ENCODE measurements around the gene ABTB2.
A peak's percentile ranks its signal among the peaks of the same experiment; 100 is the strongest.

Gene ABTB2

GRCh38 chr11:34207487-34208180 lies 150.2 kb downstream of the ABTB2 start:
- DNase-seq, result no peak

- DNase-seq, result no peak
Observed at GRCh38 chr11:34206407-34207300, 151.2 kb downstream of the ABTB2 start.

GRCh38 chr11:34205326-34206035 lies 152.3 kb downstream of the ABTB2 start:
- DNase-seq, result no peak

GRCh38 chr11:34204396-34205279 lies 153.2 kb downstream of the ABTB2 start:
- DNase-seq, result no peak

GRCh38 chr11:34203377-34203871 lies 154.4 kb downstream of the ABTB2 start:
- no peak for DNase-seq

GRCh38 chr11:34201129-34201528 lies 156.7 kb downstream of the ABTB2 start:
- DNase-seq, result no peak

GRCh38 chr11:34199525-34199924 lies 158.3 kb downstream of the ABTB2 start:
- no peak for DNase-seq

GRCh38 chr11:34198523-34198922 lies 159.3 kb downstream of the ABTB2 start:
- no peak for DNase-seq

- DNase-seq, result no peak
Observed at GRCh38 chr11:34197256-34197655, 160.6 kb downstream of the ABTB2 start.

GRCh38 chr11:34194576-34195335 lies 163.1 kb downstream of the ABTB2 start:
- no peak for DNase-seq

- DNase-seq, result no peak
Observed at GRCh38 chr11:34192481-34193401, 165.1 kb downstream of the ABTB2 start.

- DNase-seq, result peak in 1 of 2 donors; percentile 19
Observed at GRCh38 chr11:34191578-34191977, 166.2 kb downstream of the ABTB2 start.

GRCh38 chr11:34190192-34191139 lies 167.3 kb downstream of the ABTB2 start:
- no peak for DNase-seq

- DNase-seq, result no peak
Observed at GRCh38 chr11:34189191-34189590, 168.6 kb downstream of the ABTB2 start.

GRCh38 chr11:34188181-34188580 lies 169.6 kb downstream of the ABTB2 start:
- no peak for DNase-seq

- DNase-seq, result no peak
Observed at GRCh38 chr11:34185926-34186841, 171.6 kb downstream of the ABTB2 start.

- no peak for DNase-seq
Observed at GRCh38 chr11:34184505-34185015, 173.2 kb downstream of the ABTB2 start.

All from inflammatory macrophage (primary cell).